GM19372 (cell line): Measurements from ENCODE around the gene DAB1.

Experiments
- ATAC-seq: cut with Tn5 transposase; IDR thresholded peaks from one replicate; pipeline ENCODE4 v1.9.1; 2021; ENCODE audit warnings: mild to moderate bottlenecking, low read depth, moderate library complexity; ENCODE audit not compliant: unreplicated experiment

The DAB1 gene

GRCh38 chr1:57134803-57135202 is 289.1 kb downstream of the DAB1 start:
- ATAC-seq, result no peak

GRCh38 chr1:57133686-57134085 is 290.2 kb downstream of the DAB1 start:
- ATAC-seq, result no peak

GRCh38 chr1:57132993-57133622 is 290.8 kb downstream of the DAB1 start:
- ATAC-seq, result no peak

GRCh38 chr1:57131701-57132394 is 292.0 kb downstream of the DAB1 start:
- ATAC-seq, result no peak

GRCh38 chr1:57131257-57131656 is 292.6 kb downstream of the DAB1 start:
- no peak for ATAC-seq

- ATAC-seq, result no peak
Measured at GRCh38 chr1:57129865-57130264, 294.0 kb downstream of the DAB1 start.

GRCh38 chr1:57127976-57128375 is 295.9 kb downstream of the DAB1 start:
- ATAC-seq, result no peak

GRCh38 chr1:57124768-57125446 is 299.0 kb downstream of the DAB1 start:
- no peak for ATAC-seq

- ATAC-seq, result no peak
Measured at GRCh38 chr1:57124170-57124569, 299.7 kb downstream of the DAB1 start.

- no peak for ATAC-seq
Measured at GRCh38 chr1:57122031-57122430, 301.8 kb downstream of the DAB1 start.

GRCh38 chr1:57118948-57119603 is 304.8 kb downstream of the DAB1 start:
- ATAC-seq, result no peak

- ATAC-seq, result no peak
Measured at GRCh38 chr1:57117753-57118152, 306.1 kb downstream of the DAB1 start.

GRCh38 chr1:57116871-57117270 is 307.0 kb downstream of the DAB1 start:
- ATAC-seq, result no peak

- ATAC-seq, result no peak
Measured at GRCh38 chr1:57115030-57115614, 308.7 kb downstream of the DAB1 start.

GRCh38 chr1:57112148-57112547 is 311.7 kb downstream of the DAB1 start:
- ATAC-seq, result no peak

GRCh38 chr1:57111175-57111574 is 312.7 kb downstream of the DAB1 start:
- ATAC-seq, result no peak

- ATAC-seq, result no peak
Measured at GRCh38 chr1:57109883-57110282, 314.0 kb downstream of the DAB1 start.

GRCh38 chr1:57109247-57109646 is 314.6 kb downstream of the DAB1 start:
- no peak for ATAC-seq

GRCh38 chr1:57106296-57106695 is 317.6 kb downstream of the DAB1 start:
- ATAC-seq, result no peak

- ATAC-seq, result no peak
Measured at GRCh38 chr1:57102561-57103326, 321.1 kb downstream of the DAB1 start.
